Hypothalamus (tissue), 51 donors: ENCODE data around the gene NRDE2.
A peak's percentile ranks its signal among the peaks of the same experiment; 100 is the strongest.

Experiments used
- DNase-seq, 51 donors: peaks; one replicate each; lab custom pipeline; 2025; lab: John Stamatoyannopoulos, UW

Gene NRDE2

GRCh38 chr14:90331497-90332270 lies at the start of gene NRDE2:
TSS of gene NRDE2 (minus strand) at chr14:90331941. CDS start at chr14:90331904, 37 bp downstream.
- DNase-seq, result peak; percentile 82 to 99 (median 97)

GRCh38 chr14:90381011-90381786 lies 49.5 kb upstream of the NRDE2 start:
- peak in 37 of 51 donors; percentile 8 to 90 (median 51) for DNase-seq

GRCh38 chr14:90379106-90379505 lies 47.4 kb upstream of the NRDE2 start:
- DNase-seq, result no peak

- DNase-seq, result no peak
Measured at GRCh38 chr14:90378249-90378648, 46.5 kb upstream of the NRDE2 start.

GRCh38 chr14:90375934-90376333 lies 44.2 kb upstream of the NRDE2 start:
- DNase-seq, result no peak

- no peak for DNase-seq
Measured at GRCh38 chr14:90374813-90375212, 43.1 kb upstream of the NRDE2 start.

GRCh38 chr14:90373887-90374286 lies 42.1 kb upstream of the NRDE2 start:
- no peak for DNase-seq

GRCh38 chr14:90368946-90369721 lies 37.4 kb upstream of the NRDE2 start:
- DNase-seq, result peak in 7 of 51 donors; percentile 0 to 45 (median 18)

GRCh38 chr14:90362558-90362896 lies 30.8 kb upstream of the NRDE2 start:
- DNase-seq, result no peak

GRCh38 chr14:90361865-90362557 lies 30.3 kb upstream of the NRDE2 start:
- no peak for DNase-seq

GRCh38 chr14:90358359-90358758 lies 26.6 kb upstream of the NRDE2 start:
- DNase-seq, result no peak

- no peak for DNase-seq
Measured at GRCh38 chr14:90356925-90357324, 25.2 kb upstream of the NRDE2 start.

- peak in 1 of 51 donors; percentile 4 for DNase-seq
Measured at GRCh38 chr14:90355540-90356518, 24.1 kb upstream of the NRDE2 start.

- DNase-seq, result no peak
Measured at GRCh38 chr14:90354551-90355298, 23.0 kb upstream of the NRDE2 start.

- no peak for DNase-seq
Measured at GRCh38 chr14:90349739-90350138, 18.0 kb upstream of the NRDE2 start.

- DNase-seq, result no peak
Measured at GRCh38 chr14:90348270-90348669, 16.5 kb upstream of the NRDE2 start.

- no peak for DNase-seq
Measured at GRCh38 chr14:90345239-90345557, 13.5 kb upstream of the NRDE2 start.

- peak in 1 of 51 donors; percentile 11 for DNase-seq
Measured at GRCh38 chr14:90344331-90345238, 12.8 kb upstream of the NRDE2 start.
